HG03469 (cell line): Measurements from ENCODE around the gene MYOC.
"Not testable (repeated sequence)": the region's sequence is repeated elsewhere in the genome, so short reads cannot be mapped to it uniquely, and the experiment has no call there.

Experiments
- ATAC-seq: cut with Tn5 transposase; IDR thresholded peaks from one replicate; pipeline ENCODE4 v1.9.1; 2021; ENCODE audit warnings: mild to moderate bottlenecking, moderate library complexity, moderate number of reproducible peaks; ENCODE audit not compliant: unreplicated experiment

Gene MYOC

DNA sequence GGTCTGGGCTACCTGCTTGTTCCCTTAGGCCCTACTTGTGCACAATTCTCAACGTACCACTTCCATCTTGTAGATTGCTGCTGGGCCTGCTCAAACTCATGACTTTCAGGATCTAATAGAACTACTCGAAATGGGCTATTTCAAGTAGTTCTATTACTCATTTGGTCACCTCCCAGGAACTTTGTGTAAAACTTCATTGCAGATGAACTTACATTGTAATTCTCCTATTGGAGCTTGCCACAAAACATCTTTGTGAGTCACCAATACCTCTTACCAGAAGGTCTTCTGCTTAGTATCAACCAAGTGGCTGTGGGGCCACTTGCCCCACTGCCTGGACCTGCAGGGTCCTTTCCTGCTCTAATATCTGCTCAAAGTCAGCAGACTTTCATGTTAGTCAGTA lies 41.2 kb downstream of the MYOC start:
- no peak for ATAC-seq

DNA sequence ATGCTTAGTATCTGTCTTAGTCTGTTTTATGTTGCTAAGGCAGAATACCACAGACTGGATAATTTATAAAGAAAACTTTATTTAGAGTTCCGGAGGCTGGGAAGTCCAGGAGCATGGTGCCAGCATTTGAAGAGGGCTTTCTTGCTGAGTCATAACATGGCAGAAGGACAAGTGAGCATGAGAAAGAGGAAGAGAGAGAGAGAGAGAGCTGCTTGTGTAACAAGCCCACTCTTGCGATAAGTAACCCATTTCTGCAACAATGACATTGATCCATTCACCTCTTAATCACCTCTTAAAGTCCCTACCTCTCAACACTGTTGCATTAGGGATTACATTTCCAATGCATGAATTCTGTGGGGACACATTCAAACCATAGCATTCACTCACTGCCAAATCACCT lies 42.1 kb downstream of the MYOC start:
- no peak for ATAC-seq

DNA sequence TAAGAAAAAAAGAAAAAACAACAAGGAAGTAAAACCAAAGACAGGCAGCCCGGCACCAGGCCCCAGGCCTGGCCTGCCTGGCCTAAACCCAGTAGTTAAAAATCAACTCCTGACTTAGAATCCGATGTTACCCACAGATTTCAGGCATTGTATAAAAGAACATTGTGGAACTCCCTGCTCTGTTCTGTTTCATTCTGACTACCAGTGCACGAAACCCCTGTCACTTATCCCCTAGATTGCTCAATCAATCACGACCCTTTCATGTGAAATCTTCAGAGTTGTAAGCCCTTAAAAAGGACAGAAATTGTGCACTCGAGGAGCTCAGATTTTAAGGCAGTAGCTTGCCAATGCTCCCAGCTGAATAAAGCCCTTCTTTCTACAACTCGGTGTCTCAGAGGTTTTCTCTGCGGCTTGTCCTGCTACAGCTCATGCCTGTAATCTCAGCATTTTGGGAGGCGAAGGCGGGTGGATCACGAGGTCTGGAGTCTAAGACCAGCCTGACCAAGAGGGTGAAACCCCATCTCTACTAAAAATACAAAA lies 46.0 kb downstream of the MYOC start:
- ATAC-seq = no peak

DNA sequence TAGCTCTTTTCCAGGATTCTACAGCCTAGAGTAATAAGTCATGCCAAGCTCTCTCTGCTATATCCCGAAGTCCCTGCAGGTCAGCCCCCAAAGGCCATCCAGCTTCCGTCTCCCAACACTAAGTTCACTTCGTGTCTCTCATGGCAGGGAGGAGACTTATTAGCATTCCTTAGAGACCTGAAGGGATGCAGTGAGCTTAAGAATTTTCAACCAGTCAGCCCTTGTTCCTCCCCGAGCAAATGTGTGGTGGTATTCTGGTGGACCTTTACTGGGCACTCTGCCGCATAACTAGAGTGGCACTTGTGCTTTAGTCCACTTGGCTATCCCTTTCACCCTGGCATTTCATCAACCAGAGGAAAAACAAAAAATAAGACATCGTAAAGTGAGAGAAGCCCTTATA lies 49.4 kb downstream of the MYOC start:
- not testable (repeated sequence) for ATAC-seq

DNA sequence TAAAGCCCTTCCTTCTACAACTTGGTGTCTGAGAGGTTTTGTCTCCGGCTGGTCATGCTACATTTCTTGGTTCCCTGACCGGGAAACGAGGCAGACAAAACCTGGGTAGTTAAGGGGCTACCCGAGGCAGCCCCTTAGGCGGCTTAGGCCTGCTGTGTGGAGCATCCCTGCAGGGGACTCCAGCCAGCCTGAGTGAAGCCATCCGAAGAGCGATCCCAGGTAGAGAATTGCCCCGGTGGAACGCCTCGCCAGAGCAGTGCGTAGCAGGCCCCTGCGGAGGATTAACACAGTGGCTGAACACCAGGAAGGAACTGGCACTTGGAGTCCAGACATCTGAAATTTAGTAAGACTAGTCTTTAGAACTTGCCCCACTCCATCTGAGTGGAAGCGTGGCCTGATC lies 51.6 kb downstream of the MYOC start:
- ATAC-seq = no peak

DNA sequence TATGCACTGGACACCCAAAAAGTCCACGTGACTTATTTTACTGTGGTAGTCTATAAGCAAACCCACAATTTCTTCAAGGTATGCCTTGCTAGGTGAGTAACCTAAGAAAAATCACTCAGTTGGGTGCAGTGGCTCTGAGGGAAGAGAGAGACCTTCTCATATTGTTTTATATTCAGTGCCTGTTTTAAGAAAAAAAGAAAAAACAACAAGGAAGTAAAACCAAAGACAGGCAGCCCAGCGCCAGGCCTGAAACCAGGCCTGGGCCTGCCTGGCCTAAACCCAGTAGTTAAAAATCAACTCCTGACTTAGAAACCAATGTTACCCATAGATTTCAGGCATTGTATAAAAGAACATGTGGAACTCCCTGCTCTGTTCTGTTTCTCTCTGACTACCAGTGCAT lies 52.2 kb downstream of the MYOC start:
- not testable (repeated sequence) for ATAC-seq

DNA sequence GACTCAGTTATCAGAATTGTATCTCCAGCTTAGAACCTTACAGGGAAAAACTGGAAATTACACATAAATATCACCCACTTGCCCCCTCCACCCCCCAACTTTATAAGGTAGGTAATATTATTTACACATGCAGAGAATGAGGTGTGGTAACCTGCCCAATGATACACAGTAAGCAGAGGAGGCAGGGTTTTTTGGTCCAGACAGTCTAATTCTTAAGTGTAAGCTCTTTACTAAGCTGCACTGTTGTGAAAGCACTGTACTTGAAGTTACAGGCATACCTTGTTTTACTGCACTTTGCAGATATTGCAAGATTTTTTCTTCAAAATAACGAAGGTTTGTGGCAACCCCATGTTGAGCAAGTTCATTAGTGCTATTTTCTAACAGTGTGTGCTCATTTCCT lies 55.3 kb downstream of the MYOC start:
- ATAC-seq = no peak

DNA sequence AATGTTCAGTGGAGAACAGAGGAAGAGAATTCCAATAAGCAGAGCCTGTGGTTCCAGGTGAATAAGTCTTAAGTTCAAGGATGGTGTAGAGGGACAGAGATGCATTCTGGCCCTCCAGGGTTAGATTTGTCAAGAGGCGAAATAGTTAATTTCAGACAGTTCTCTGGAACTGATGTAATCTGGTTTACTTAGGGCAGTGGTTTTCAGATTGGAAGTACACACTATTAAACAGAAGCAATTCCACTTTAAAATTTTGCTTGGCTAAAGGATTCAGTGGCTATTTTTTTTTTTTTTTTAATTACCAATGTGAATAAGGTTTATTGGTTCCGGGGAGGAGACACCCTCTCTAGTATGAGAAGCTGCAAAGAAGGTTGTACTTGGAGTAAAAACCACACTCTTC lies 55.8 kb downstream of the MYOC start:
- ATAC-seq = no peak

DNA sequence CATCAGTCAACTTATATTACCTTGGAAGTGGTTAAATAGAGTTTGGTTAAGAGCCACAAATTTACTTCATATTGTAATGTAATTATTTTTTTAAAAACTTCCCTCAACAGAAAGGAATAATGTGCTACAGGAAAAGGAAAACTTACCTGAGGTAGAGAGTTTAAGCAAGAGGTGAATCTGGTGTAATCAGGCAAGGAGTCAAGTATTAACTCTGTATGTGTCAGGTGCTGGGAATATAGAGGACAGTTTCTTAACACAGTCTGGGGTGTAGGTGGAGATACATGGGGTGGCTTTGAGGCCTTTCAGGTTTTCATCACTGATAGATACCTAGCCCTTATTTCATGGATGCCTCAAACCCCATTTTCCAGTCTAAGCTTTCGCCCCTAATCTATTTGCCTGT lies 56.4 kb downstream of the MYOC start:
- ATAC-seq = no peak

DNA sequence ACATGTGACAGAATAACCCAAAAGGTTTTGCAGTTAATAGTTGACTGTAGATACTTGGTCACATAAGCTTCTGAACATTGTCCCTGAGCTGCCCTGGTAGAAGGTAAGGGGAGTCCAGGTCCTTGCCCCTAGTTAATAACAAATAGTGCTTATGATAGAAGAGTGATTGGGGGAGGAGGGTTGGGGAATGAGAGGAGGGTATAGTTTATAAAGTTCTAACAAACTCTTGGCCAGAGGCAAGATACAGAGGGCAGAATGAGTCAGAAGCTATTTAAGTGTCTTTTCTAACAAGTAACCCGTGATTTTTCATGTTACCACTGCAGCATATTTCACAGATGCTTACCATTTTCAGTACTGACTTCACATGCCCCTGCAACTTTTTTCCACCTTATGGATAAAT lies 57.2 kb downstream of the MYOC start:
- no peak for ATAC-seq

DNA sequence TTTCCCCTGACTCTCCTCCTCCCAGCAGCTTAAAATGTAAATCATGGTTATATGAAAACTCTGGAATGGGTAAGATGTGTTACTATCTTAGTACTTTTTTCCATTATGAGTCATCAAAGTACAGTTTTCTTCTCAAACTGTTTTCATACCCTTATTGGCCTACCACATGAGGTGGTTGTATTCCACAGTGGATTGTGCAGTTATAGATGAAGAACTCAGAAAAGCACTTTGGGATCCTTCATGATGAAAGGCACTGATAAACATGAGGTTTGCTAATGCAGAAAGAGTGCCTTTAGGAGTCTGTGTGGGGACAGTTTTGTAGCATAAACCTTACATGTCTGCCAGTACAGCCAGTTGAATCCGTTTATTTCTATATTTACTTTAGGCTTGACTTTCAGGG lies 62.5 kb downstream of the MYOC start:
- no peak for ATAC-seq

DNA sequence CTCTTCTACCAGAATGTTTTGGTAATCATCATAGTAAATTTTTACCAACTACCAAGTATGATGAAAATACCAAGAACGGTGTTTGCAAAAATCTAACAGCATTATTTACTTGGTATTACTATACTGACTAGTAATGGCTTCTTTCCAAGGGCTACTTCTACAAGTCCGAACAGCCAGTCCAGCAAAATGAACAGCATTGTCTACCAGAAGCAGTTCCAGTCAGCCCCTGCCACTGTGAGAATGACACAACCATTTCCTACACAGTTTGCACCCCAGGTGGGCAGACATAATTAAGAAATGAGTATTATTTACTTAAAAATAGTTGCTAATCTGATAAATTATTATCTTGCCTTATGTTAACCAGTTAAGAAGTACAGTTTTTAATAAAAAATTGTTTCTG lies 64.3 kb downstream of the MYOC start:
- no peak for ATAC-seq

DNA sequence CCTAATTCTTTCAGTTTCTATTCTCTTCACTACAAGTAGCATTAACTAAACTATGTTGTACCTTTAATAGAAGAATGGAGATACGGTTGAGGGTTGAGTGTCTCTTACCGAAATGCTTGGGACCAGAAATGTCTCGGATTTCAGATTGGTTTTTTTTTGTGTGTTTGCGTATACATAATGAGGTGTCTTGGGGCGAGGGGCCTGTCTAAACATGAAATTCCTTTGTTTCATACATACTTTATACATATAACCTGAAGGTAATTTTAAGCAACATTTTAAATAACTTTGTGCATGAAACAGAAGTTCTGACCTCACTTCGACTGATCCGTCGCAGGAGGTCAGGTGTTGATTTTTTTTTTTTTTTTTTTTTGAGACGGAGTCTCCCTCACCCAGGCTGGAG lies 66.8 kb downstream of the MYOC start:
- no peak for ATAC-seq
